GM21423 (cell line): ENCODE results near the gene ZNF341.
"Not testable (repeated sequence)": the region's sequence is repeated elsewhere in the genome, so short reads cannot be mapped to it uniquely, and the experiment has no call there.

ENCODE experiments used
- ATAC-seq: cut with Tn5 transposase; IDR thresholded peaks from one replicate; pipeline ENCODE4 v1.9.1; 2021; ENCODE audit warnings: mild to moderate bottlenecking, moderate library complexity; ENCODE audit not compliant: unreplicated experiment

Gene ZNF341

DNA sequence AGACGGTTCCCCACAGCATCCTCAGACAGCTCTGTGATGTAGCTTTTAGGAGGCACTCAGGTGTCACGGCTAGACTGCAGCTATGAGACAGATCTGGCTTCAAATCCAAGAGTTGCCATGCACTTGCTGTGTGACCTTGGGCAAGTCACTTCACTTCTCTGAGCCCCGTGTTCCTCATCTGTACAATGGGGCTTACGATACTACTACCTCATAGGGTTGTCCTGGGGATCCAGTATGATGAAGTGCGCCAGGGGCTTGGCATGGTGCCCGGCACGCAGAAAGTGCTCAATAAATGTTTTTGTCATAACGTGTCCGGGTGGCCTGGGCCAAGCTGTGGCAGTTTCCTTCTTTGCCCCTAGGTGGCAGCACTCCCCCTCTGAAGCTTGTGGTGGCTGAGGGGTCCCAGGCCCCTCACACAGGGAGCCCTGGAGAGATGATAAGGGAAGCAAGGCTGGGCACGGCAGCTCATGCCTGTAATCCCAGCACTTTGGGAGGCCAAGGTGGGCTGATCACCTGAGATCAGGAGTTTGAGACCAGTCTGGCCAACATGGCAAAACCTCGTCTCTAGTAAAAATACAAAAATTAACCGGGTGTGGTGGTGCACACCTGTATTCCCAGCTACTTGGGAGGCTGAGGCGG lies 60.3 kb downstream of the ZNF341 start:
- ATAC-seq: no peak

DNA sequence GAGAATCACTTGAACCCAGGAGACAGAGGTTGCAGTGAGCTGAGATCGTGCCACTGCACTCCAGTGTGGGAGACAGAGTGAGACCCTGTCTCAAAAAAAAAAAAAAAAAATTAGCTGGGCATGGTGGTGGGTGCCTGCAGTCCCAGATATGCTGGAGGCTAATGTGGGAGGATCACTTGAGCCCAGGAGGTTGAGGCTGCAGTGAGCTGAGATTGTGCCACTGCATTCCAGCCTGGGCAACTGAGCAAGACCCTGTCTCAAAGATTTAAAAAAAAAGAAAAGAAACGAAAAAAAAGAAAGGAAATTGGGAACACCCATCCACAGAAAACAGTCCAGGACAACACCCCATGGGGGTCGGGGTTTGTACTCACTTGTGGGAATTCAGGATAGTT lies 60.8 kb downstream of the ZNF341 start:
- not testable (repeated sequence) for ATAC-seq

DNA sequence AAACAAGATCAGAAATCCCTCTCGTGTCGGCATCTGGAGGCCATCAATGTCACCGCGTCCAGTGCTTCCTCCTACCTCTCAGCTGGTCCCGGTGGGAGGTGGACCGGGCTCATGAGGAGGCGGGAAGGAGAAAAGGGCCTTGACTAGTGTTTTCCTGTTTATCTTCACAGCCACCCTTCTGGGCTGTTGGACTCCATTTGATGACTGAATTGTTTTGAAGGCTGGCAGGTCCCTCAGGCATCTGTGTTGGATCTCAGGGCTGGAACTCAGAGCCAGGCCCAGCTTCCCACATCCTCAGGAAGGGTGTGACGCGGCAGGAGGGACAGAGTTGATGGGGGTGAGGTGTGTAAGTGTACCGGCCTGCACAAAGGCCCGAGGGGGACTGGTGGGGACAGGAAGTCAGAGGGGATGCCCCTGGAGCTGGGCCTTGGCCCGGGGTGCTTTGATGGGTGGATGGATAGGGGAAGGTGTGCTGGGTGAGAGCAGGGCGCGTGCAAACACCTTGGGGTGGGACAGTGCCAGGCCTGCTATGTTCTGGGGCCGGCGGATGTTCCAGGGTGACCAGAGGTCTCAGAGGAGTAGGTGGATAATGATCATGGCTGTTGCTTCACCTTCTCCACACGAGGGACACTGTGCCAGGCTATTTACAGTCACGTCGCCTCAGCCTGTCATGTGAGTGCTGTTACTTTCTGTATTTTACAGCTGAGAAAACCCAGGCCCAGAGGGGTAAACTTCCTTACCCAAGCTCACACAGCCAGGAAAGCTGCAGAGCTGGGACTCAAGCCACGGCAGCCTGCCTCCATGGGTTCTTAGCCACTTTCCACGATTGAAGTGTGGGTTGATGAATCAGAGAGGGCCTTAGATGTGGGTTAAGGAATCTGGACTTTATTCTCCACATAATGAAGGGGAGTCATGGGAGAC lies 61.5 kb downstream of the ZNF341 start:
- no peak for ATAC-seq

DNA sequence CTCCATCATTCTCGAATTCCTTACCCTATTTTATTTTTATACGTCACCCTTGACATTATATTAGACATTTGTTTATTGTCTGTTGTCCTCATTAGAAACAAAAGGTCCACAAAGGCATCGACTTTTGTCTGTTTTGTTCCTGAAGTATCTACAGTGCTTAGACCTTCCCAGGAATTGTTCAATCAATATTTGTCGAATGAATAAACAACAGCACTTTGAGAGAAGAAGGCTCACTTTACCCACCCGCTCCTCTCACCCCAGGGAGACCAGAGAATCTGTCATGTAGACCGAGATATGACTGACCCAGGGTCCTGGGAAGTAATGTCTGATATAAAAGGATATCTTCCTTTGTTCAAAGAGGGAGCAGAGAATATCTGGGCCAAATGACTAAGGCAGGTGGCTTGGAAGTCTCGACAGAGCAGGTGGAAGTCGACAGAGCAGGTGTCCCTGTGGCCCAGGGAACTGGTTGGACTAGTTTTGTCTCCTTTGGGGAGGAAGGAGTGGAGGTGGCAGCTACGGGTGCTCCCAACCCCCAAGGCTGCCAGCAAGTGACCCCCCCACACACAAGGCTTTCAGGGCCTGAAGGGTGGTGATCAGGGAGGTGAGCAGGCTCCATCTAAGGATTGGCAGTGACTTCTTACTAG lies 64.6 kb downstream of the ZNF341 start:
- no peak for ATAC-seq

DNA sequence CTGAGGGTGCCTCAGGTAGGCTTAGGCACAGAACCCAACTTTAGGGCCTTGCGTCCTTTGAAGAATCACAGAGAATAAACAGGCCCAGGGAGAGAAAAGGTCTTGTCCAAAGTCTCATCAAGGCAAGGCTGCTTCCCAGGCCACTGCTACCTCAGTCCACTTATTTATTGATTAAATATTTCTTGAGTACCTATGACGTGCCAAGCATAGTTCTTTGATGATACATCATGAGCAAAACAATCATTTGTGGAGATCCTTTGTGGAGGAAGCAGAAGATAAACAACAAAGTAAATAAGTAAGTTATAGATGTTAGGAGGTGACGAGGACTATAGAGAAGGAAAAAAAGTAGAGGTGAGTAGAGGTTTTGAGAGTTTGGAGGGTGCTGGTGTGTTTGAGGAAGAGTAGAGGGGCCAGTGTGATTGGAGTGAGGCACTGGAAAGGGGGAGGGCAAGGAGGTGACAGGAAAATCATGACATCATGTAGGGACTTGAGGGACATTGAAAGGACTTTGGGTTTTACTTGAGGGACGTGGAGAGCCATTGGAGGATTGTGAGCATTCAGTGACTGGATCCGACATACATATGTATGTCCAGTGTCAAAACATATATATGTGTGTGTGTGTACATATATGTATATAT lies 65.2 kb downstream of the ZNF341 start:
- no peak for ATAC-seq

DNA sequence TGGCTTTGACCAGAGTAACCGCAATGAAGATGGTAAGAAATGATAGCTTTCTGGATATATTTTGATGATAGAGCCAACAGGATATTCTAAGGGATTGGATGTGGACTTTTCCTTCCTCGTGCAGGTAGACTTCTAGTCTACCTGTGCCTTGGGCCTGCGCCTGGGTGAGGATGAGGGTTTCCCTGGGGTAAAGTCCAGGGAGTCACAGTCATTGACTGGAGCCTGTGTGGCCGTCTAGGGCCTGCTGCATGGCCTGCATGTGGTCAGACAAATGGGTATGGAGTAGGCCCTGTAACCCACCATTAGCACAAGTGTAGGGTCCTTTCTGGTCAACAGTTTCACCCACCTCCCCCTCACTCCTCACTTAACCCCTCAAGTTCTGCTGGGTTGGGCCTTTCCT lies 66.6 kb downstream of the ZNF341 start:
- no peak for ATAC-seq

DNA sequence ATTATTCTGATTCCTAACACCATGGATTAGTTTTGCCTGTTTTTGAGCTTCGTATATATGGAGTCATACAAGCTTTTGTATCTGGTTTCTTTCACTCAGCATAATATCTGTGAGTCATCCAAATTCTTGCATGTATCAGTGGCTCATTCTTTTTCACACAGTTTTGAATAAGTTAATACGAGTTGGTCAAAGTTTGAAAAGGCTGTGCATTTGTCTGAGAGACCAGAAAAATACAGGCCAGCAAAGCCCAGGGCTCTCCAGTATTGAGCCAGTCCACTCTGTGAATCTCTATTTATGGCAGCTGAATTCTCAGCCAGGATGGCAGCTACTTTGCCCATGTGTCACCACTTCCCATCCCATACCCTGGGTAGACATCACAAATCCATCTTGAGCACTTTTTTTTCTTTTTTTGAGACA lies 72.1 kb downstream of the ZNF341 start:
- no peak for ATAC-seq

DNA sequence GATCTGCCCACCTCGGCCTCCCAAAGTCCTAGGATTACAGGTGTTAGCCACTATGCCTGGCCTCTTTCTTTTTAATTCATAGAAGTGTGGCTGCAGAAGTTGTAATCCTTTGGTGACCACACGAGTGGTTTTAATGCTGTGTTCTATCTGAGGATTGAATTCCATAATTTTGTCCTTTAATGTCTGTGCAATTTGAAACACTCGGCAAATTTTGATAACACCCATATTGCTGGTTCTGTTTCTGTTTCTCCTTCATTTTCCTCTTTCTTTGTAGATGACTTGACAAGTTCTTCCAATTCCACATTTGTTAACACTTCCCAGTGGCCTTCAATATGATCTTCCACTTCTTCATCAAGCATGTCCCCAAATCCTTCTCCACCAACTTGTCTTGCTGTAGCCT lies 76.6 kb downstream of the ZNF341 start:
- no peak for ATAC-seq

DNA sequence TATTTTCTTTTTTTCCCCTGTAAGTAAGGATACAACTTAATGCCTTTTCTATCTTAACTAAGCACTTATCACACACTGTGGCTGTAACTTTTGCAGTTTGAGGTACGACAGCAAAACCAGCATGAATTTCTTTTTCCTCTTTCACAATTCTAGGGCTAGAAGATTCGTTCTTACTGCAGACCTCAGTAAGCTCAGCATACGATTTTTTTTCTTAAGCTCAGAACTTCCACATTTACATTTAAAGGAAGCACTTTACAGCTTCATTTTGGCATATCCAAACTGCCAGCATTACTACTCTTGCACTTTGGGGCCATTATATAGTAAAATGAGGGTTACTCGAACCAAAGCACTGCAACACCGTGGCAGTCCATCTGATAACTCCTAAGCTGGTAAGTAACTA lies 78.5 kb downstream of the ZNF341 start:
- ATAC-seq: no peak

DNA sequence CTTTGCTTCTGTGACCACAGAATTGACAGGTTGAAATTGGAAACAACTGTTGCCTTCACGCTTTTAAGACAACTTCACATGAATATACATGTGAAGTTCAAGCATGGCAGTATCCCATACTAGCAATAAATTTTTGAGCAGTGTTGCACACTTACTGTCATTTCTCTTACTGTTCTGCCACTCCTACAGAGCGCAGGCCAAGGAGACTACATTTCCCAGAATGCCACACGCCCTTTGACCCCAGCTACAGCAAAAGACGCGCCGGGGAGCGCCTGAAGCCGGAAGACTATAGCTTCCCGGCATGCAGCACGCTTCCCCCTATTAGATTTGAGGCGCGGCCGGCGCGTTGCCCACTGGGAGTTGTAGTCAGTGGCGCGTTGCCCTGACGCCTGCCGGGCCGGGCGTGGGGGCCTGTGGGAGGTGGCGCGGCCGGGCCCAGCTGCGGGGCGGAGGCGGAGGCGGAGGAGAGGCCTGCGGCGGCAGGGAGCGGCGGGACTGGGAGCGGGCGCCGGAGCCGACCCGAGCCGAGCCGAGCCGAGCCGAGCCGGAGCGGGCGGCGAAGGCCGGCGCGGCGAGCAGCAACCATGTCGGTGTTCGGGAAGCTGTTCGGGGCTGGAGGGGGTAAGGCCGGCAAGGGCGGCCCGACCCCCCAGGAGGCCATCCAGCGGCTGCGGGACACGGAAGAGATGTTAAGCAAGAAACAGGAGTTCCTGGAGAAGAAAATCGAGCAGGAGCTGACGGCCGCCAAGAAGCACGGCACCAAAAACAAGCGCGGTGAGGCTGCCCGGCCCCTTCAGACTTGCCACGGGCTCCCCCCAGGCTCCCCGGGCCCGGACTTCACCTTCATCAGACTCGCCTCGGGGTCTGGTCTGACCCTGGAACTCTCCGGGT lies 79.3 kb downstream of the ZNF341 start, which contains the start of gene CHMP4B:
Gene CHMP4B (plus strand): TSS at position 464 of the 891 bp plus-strand sequence. CDS start 121 bp downstream, at position 585.
- ATAC-seq: peak; percentile 93

DNA sequence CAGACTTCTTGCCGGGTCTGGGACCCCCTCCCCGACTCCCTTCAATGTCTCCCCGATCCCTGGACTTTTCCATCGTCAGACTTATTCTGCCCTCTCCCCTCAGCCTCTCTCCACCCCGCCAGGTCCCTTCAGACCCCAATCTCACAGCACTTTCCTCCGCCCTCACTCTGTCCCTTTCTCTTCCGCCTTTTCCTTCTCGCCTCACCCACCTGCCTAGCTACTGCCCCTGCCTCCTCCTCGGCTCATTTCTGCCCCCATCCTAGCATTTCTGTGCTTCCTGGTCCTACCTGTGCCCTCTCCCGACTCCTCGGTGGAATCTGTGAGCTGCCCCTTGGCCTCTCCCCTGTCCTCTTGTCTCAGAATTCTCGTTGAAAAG lies 80.0 kb downstream of the ZNF341 start:
- ATAC-seq: no peak

DNA sequence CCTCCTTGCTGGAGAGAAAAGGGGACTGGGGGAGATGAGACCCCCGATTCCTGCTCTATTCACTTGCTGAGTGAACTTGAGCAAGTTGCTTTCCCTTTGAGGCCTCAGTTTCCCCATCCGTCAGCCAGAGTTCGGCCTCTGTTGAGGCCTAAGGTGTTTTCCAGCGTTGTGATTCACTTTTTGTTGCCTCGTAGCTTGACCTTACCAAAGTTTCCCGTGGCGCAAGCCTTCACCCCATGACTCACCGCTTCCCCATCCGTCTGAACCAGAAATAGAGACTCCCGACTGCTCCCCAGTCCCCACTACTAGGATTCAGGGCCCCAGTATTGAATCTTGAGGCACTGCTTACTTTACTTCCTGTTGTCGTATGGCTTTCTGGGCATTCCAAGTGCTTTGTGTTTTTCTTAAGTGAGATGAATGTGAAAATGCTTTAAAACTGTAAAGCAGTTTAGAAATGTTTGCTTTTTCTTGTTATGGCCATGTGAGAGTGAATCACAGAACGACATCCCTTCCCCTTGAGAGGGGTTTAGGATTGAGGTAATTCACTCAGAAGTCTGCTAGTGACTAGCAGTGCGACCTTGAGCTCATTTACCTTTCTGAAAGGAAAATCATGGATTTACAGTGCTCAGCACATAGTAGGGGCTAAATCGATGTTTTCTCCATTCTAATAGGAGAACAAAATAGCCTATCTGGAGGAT lies 80.5 kb downstream of the ZNF341 start:
- ATAC-seq: no peak

DNA sequence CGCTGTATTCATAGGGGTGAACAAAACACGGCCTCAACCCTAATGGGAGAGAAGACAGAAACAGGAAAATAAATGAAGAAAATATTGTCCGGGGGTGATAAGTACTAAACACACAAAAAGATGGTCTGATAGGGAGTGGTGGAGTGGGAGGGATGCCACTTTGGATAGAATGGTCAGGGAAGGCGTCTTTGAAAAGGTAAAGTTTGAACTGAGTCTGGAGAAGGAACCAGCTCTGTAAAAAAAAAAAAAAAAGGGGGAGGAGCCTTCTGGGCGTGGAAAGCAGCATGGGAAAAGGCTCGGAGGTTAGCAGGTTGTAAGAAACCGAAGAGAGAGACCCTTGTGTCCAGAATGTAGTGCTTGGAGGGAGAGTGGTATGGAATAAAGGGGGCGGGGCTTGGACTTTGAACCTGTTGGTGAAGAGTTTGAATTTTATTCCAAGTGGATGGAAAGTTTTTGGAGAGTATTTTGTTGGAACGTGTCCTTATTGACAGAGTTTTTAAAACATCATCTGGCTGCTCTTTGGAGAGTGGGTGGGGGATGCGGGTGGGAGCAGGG lies 81.2 kb downstream of the ZNF341 start:
- no peak for ATAC-seq

DNA sequence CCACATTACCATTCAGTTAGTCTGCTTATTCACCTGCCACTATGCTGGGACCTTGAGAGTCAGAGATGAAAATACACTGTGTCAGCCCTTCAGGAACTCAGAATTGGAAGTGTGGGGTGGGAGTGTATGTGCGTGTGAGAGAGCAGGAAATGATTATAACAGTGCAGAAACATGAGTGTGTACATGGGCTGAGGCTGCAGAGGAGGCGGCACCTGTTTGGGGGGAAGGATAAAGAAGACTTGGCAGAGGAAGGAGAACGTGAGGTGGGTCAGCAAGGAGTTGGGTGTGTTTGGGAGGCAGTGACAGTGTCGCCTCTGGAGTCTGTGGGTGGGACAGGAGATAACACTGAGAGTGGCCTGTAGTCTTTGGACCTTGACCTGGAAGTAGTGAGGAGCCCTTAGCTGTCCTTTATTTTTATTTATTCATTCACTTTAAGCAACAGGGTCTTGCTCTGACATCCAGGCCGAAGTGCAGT lies 82.5 kb downstream of the ZNF341 start:
- ATAC-seq: no peak

DNA sequence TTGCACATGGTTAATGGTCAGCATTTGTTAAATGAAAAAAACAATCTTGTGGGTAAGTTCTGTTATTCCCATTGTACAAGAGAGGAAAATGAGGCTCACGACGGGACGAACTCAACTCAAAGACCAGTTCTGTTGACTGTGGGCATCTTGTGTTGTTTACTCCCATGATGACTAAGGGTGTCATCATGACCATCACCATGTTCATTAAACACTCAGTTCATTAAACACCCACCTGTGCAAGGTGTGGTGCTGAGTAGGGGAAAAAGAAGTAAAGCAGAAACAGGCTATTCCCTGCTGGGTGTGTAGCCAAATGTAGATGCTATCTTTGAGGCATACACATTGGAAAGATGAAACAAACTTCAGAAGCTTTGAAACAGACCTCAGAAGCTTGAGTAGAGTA lies 83.9 kb downstream of the ZNF341 start:
- ATAC-seq: no peak

DNA sequence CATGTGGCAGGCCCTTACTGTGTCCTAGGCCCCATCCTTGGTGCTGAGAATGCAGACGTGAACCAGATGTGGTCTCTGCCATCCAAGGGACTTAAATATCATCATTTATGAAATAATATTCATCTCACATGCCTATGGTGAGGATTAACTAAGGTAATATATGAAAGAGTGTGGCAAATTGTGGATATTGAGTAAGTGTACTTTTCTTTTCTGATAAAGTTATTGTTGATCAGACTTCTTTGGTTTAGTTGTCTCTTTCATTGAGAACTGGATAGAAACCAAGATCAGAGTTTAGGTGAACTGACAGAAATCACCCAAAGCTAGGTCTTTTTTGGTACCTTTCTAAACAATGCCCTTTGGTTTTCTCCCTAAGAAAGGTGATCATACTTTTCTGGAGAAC lies 84.4 kb downstream of the ZNF341 start:
- ATAC-seq: no peak

DNA sequence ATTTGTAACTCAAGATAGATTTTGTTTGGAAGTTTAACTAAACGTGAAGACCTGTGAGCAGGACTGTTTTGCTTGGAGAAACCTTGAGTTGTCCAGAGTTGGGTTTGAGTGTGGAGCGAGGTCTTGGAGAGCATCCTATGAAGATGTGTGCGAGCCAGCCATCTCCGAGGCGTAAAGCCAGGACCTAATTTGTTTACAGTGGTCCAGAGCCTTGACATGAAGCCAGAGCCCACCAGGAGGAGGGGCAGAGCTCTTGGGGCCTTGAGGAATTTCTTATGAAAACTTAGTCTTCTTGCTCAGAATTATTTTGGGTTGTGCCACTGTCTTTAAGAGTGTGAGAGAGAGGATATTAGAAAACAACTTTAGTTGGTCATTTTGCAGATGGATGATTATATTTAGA lies 85.6 kb downstream of the ZNF341 start:
- ATAC-seq: no peak

DNA sequence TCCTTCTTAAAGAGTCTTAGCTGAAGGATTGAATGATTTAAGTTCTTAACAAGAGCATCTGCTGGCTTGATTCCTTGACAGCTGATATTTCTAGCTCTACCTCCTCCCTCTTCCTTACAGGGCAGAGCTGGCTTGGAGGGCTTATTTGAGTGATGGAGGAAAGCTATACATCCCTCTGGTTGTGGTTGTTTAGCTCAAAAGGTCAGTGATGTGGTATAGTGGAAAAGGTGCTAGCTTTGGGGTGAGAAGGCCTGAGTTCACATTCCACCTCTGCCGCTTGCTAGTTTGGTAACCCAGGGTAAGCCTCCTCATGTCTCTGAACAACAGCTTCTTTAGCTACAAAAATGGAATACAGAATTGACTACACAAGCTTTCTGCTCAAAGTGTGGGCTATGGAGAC lies 87.7 kb downstream of the ZNF341 start:
- ATAC-seq: no peak

DNA sequence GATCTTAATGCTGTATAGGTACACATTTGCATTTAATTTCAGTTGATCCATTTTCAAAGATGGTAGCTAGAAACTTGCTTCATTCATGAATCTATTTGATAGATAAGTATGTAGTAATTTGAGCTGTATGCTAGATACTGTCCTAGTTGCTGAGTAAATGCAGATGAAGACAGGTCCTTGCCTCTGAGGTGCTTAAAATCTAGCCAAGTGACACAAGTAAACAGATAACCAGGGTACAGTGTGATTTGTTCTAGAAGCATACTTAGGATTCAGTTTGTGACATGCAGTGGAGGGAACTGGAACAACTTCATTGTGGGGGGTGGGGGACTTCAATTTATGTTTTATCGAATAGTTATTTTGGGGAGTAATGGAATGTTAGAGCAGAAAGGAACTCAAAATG lies 88.6 kb downstream of the ZNF341 start:
- ATAC-seq: no peak
